22Rv1 (cell line): ENCODE measurements around the gene EGFR.

Experiments used
- ZFX ChIP-seq: fragments of 450-650 bp; IDR thresholded peaks from 2 replicates; pipeline ENCODE4 v1.6.1; 2017; ENCODE audit warnings: antibody characterized with exemption, borderline replicate concordance
- TF ChIP-seq, protein P1 (sequence below): fragments of 450-650 bp; IDR thresholded peaks from 2 replicates; pipeline ENCODE4 v1.5.1; 2017; ENCODE audit warnings: mild to moderate bottlenecking

- TF ChIP-seq, protein P1, sequence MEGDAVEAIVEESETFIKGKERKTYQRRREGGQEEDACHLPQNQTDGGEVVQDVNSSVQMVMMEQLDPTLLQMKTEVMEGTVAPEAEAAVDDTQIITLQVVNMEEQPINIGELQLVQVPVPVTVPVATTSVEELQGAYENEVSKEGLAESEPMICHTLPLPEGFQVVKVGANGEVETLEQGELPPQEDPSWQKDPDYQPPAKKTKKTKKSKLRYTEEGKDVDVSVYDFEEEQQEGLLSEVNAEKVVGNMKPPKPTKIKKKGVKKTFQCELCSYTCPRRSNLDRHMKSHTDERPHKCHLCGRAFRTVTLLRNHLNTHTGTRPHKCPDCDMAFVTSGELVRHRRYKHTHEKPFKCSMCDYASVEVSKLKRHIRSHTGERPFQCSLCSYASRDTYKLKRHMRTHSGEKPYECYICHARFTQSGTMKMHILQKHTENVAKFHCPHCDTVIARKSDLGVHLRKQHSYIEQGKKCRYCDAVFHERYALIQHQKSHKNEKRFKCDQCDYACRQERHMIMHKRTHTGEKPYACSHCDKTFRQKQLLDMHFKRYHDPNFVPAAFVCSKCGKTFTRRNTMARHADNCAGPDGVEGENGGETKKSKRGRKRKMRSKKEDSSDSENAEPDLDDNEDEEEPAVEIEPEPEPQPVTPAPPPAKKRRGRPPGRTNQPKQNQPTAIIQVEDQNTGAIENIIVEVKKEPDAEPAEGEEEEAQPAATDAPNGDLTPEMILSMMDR: no peak
- no peak for TF ChIP-seq ZFX
These were observed 171.1 kb downstream of the EGFR start for GRCh38 chr7:55189878-55190436.
